Astrocyte of the cerebellum (primary cell): ENCODE data around the gene ASB2.

Experiments
- DNase-seq: peaks from one replicate; pipeline ENCODE4 v3.0.0-alpha.2; 2011; ENCODE audit warnings: low read depth
- H3K4me3 ChIP-seq: 2 replicates; pipeline ENCODE4 v1.5.1; 2011; ENCODE audit warnings: mild to moderate bottlenecking, low read depth, low read length, moderate library complexity
- in situ Hi-C: cut with HindIII; loops from 2 replicates; pipeline ENCODE4 v1.10.0; 2017; ENCODE audit warnings: low sequenced_read_pairs
- TF ChIP-seq, protein P1 (sequence below): IDR thresholded peaks from 2 replicates; pipeline ENCODE4 v1.5.1; 2012; ENCODE audit warnings: low read length, low read depth, moderate library complexity, mild to moderate bottlenecking; ENCODE audit errors: missing control alignments

Gene ASB2

DNA sequence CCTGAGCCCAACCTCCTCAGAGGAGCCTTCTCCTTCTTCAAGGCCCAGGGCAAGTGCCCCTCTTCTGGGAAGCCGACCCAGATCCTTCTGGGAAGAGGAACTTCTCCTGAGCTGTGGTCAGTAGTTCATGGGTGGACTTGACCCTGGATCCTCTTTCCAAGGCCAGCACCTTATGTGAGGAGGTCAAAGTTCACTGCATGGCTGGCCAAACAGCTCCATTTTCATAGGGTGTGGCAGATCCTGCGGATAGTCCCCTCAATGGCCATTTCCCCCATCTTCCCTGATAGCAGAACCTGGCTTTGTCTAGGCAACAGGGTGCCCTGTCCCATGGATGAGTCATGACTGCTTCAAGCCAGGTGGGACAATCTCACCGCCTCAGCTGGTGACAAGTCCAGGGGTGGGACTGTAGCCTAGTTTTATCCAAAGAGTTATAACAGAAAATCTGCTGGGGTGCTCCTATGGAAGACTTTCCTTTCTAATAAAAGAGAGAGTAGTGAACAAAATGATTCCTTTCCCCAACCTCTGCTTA lies 10.4 kb downstream of the ASB2 start:
- TF ChIP-seq, protein P1, sequence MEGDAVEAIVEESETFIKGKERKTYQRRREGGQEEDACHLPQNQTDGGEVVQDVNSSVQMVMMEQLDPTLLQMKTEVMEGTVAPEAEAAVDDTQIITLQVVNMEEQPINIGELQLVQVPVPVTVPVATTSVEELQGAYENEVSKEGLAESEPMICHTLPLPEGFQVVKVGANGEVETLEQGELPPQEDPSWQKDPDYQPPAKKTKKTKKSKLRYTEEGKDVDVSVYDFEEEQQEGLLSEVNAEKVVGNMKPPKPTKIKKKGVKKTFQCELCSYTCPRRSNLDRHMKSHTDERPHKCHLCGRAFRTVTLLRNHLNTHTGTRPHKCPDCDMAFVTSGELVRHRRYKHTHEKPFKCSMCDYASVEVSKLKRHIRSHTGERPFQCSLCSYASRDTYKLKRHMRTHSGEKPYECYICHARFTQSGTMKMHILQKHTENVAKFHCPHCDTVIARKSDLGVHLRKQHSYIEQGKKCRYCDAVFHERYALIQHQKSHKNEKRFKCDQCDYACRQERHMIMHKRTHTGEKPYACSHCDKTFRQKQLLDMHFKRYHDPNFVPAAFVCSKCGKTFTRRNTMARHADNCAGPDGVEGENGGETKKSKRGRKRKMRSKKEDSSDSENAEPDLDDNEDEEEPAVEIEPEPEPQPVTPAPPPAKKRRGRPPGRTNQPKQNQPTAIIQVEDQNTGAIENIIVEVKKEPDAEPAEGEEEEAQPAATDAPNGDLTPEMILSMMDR = no peak
- no peak overlapping the region for H3K4me3 ChIP-seq
- in situ Hi-C loops = no loop called here
- DNase-seq = no peak

DNA sequence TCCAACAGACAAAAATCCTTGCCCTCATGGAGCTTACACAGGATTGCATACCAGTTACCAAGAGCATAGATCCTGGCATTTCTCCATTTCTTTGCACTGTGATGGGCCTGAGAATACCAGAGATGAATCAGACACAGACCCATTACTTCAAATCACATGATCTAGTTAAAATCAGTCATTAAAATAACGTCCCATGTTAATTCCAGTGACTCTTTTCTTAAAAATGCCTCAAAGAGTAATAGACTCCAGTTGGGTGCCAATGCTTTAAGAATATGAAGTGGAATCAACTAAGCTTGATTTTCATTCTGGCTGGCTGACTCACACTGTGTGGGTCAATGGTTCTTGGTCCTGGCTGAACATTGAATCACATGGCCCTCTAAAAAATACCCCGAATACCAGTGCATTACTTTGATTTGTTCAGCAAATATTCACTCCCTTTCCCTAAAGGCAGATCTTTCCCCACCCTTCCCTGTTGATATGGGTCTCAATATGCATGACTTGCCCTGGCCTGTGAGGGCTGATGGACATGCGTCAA lies 11.0 kb downstream of the ASB2 start:
- in situ Hi-C loops = no loop called here
- DNase-seq = peak; percentile 84
- TF ChIP-seq, protein P1 = no peak
- H3K4me3 ChIP-seq = no peak overlapping the region

DNA sequence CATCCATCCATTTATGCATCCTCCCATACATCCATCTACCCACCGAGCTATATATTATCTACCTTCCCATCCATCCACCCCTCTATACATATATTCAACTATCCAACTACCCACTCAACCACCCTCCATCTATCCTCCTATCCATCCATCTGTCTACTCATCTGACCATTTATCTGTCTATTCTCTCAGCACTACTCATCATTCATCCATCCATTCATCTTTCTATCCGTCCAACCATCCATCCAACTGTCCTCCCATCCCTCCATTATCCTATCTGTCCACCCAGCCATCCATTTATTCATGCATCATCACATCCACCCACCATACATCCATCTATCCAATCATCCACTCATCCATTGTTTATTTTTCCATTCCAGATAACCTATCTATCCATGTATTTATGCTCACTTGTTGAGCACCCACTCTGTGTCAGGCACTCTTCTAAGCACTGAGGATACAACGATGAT lies 11.5 kb downstream of the ASB2 start:
- H3K4me3 ChIP-seq = no peak overlapping the region
- TF ChIP-seq, protein P1 = no peak
- no peak for DNase-seq
- in situ Hi-C loops = no loop called here

DNA sequence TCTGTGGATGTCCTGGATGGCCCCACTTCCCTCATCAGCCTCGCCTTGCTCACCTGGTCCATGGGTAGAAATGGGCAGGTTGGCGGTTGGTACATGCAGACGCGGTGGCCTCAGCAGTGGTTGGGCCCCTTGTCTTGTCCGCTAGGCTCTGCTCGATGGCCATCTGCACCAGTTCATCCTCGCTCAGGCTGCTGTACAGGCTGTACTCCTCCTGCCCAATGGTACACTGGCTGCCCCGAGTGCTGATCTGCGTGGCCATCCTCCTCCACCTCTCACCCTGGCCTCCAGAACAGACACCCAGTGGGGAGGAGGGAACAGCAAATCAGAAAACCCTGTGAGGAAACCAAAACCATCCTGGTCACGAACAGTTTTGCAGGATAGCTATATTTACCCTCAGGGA lies 12.1 kb downstream of the ASB2 start:
- TF ChIP-seq, protein P1 = no peak
- no peak for DNase-seq
- no peak overlapping the region for H3K4me3 ChIP-seq
- in situ Hi-C loops = no loop called here

DNA sequence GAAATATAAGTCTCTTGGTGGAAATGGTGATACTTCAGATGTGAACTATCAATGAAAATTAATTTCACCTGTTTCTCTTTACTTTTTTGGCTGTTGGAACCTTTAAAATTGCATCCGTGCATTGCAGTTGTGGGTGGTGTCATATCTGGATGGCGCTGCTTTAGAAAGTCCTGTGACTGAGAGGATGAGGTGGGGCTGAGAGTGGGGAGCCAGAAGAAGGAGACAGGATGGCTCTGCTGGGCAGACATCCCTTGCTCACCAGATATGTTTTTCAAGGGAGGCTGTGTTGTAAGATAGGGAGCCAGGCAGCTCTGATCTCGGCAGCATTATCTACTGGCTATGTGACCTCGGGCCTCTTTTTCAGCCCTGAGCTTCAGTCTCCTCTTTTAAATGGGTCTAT lies 12.7 kb downstream of the ASB2 start:
- H3K4me3 ChIP-seq = no peak overlapping the region
- no peak for DNase-seq
- TF ChIP-seq, protein P1 = no peak
- in situ Hi-C loops = no loop called here

DNA sequence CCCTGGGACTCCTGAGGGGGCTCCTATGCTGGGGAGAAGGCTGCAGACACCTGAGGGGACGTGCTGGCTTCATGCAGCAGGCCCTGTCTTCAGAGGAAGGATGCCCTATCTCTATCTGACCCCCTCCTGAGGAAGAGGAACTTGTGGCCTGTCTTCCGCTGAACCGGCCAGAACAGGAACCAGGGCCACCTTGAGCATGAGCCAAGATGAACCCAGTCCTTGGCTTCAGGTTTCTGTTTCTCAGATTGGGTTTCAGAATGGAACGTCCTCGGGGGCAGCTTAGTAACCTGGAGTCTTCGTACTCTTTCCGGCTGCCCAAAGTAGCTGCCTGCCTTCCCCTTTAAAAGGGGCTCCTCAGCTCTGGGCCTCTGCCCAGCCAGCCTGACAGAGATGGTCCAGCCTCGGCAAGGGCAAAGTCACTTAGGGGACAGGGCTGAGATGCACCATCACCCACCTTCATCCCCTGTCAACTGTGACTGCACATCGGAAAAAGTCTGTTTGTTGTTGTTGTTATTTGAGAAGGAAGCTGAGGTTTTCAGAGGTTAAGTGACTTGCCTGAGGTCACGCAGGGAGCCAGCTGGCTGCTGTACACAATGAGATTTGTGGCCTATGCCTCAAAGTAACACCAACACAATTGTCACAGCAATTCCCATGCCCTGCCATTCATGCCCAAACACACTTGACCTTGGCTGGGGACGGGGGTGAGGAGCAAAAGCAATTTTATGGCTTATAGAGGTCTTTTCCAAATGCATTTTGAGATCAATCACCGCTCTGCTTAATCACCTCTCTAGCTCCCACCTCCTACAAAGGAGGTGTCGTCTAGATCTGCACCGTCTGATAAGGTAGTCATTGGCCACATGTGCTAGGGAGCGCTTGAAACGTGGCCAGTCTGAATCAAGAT lies 13.4 kb downstream of the ASB2 start:
- TF ChIP-seq, protein P1 = no peak
- no peak overlapping the region for H3K4me3 ChIP-seq
- DNase-seq = no peak
- in situ Hi-C loops = no loop called here
